Measurements from ENCODE around the gene STH.

STH gene

GRCh38 chr17:45974916-45975630 is 24.0 kb upstream of the STH start:
- Mint-ChIP-seq H3K9me3 (peaks cover 3% of the 10 kb centered on the region), H3K4me3 (no peak overlapping the region), H3K36me3 (no peaks in the 10 kb centered on the region), H3K27ac (no peak overlapping the region), H3K4me1 (no peaks in the 10 kb centered on the region)
- ATAC-seq: no peak
- DNase-seq (ENCODE audit: low spot score in 2 of 2): no peak

- Mint-ChIP-seq H3K27ac (no peak overlapping the region), H3K9me3 (peaks cover 3% of the 10 kb centered on the region), H3K36me3 (no peaks in the 10 kb centered on the region), H3K4me3 (no peak overlapping the region), H3K4me1 (no peaks in the 10 kb centered on the region)
- no peak for ATAC-seq
- no peak for DNase-seq (ENCODE audit: low spot score in 2 of 2)
Measured at GRCh38 chr17:45975640-45976295, 23.3 kb upstream of the STH start.

- no peak overlapping the region for H3K27ac Mint-ChIP-seq
- H3K36me3 Mint-ChIP-seq: no peaks in the 10 kb centered on the region
- ATAC-seq: no peak
- no peak for DNase-seq (ENCODE audit: low spot score in 2 of 2)
- H3K9me3 Mint-ChIP-seq: peaks cover 3% of the 10 kb centered on the region
- H3K4me1 Mint-ChIP-seq: no peaks in the 10 kb centered on the region
- H3K4me3 Mint-ChIP-seq: no peak overlapping the region
Measured at GRCh38 chr17:45976391-45976754, 22.7 kb upstream of the STH start.

- H3K27ac Mint-ChIP-seq: no peak overlapping the region
- H3K4me1 Mint-ChIP-seq: no peaks in the 10 kb centered on the region
- H3K36me3 Mint-ChIP-seq: no peaks in the 10 kb centered on the region
- H3K4me3 Mint-ChIP-seq: no peak overlapping the region
- DNase-seq (ENCODE audit: low spot score in 2 of 2): no peak
- peaks cover 3% of the 10 kb centered on the region for H3K9me3 Mint-ChIP-seq
- no peak for ATAC-seq
Measured at GRCh38 chr17:45976755-45977505, 22.1 kb upstream of the STH start.

- no peak overlapping the region for H3K27ac Mint-ChIP-seq
- H3K36me3 Mint-ChIP-seq: no peaks in the 10 kb centered on the region
- peaks cover under 1% of the 10 kb centered on the region for H3K9me3 Mint-ChIP-seq
- DNase-seq (ENCODE audit: low spot score in 2 of 2) (no peak), ATAC-seq (no peak)
- no peak overlapping the region for H3K4me3 Mint-ChIP-seq
- H3K4me1 Mint-ChIP-seq: no peaks in the 10 kb centered on the region
Measured at GRCh38 chr17:45977506-45977824, 21.6 kb upstream of the STH start.

GRCh38 chr17:45977976-45978626 is 20.9 kb upstream of the STH start:
- no peak for ATAC-seq

GRCh38 chr17:45979137-45979536 is 19.9 kb upstream of the STH start:
- no peaks in the 10 kb centered on the region for H3K4me1 Mint-ChIP-seq
- H3K36me3 Mint-ChIP-seq: no peaks in the 10 kb centered on the region
- no peaks in the 10 kb centered on the region for H3K9me3 Mint-ChIP-seq
- H3K27ac Mint-ChIP-seq: no peak overlapping the region
- no peak for DNase-seq (ENCODE audit: low spot score in 2 of 2)
- ATAC-seq: no peak
- no peak overlapping the region for H3K4me3 Mint-ChIP-seq

More at GRCh38 chr17:45977976-45978626, 20.9 kb upstream of the STH start:
- no peak overlapping the region for H3K4me3 Mint-ChIP-seq
- no peak overlapping the region for H3K27ac Mint-ChIP-seq
- H3K36me3 Mint-ChIP-seq: no peaks in the 10 kb centered on the region
- no peak for DNase-seq (ENCODE audit: low spot score in 2 of 2)
- H3K9me3 Mint-ChIP-seq: no peaks in the 10 kb centered on the region
- no peaks in the 10 kb centered on the region for H3K4me1 Mint-ChIP-seq

- ATAC-seq (no peak), DNase-seq (ENCODE audit: low spot score in 2 of 2) (no peak)
- no peaks in the 10 kb centered on the region for H3K9me3 Mint-ChIP-seq
- H3K4me1 Mint-ChIP-seq: no peaks in the 10 kb centered on the region
- H3K27ac Mint-ChIP-seq: no peak overlapping the region
- H3K36me3 Mint-ChIP-seq: no peaks in the 10 kb centered on the region
- H3K4me3 Mint-ChIP-seq: no peak overlapping the region
Measured at GRCh38 chr17:45980855-45981254, 18.2 kb upstream of the STH start.

- H3K27ac Mint-ChIP-seq: no peak overlapping the region
- ATAC-seq: no peak
- DNase-seq (ENCODE audit: low spot score in 2 of 2): no peak
- H3K4me3 Mint-ChIP-seq: no peak overlapping the region
- no peaks in the 10 kb centered on the region for H3K9me3 Mint-ChIP-seq
- H3K4me1 Mint-ChIP-seq: no peaks in the 10 kb centered on the region
- no peaks in the 10 kb centered on the region for H3K36me3 Mint-ChIP-seq
Measured at GRCh38 chr17:45981306-45981705, 17.7 kb upstream of the STH start.

- Mint-ChIP-seq H3K9me3 (no peaks in the 10 kb centered on the region), H3K4me3 (no peak overlapping the region), H3K4me1 (no peaks in the 10 kb centered on the region), H3K36me3 (no peaks in the 10 kb centered on the region), H3K27ac (no peak overlapping the region)
- no peak for ATAC-seq
- DNase-seq (ENCODE audit: low spot score in 2 of 2): no peak
Measured at GRCh38 chr17:45982791-45983613, 16.0 kb upstream of the STH start.

- Mint-ChIP-seq H3K27ac (no peak overlapping the region), H3K36me3 (no peaks in the 10 kb centered on the region), H3K4me1 (no peaks in the 10 kb centered on the region), H3K9me3 (no peaks in the 10 kb centered on the region), H3K4me3 (no peak overlapping the region)
- DNase-seq (ENCODE audit: low spot score in 2 of 2): no peak
- ATAC-seq: no peak
Measured at GRCh38 chr17:45983614-45984310, 15.3 kb upstream of the STH start.

- no peak for ATAC-seq
- no peak for DNase-seq (ENCODE audit: low spot score in 2 of 2)
- H3K4me3 Mint-ChIP-seq: no peak overlapping the region
- no peak overlapping the region for H3K27ac Mint-ChIP-seq
- no peaks in the 10 kb centered on the region for H3K36me3 Mint-ChIP-seq
- H3K4me1 Mint-ChIP-seq: no peaks in the 10 kb centered on the region
- no peaks in the 10 kb centered on the region for H3K9me3 Mint-ChIP-seq
Measured at GRCh38 chr17:45984368-45984767, 14.7 kb upstream of the STH start.

- Mint-ChIP-seq H3K9me3 (no peaks in the 10 kb centered on the region), H3K4me3 (no peak overlapping the region), H3K36me3 (no peaks in the 10 kb centered on the region), H3K4me1 (no peaks in the 10 kb centered on the region), H3K27ac (no peak overlapping the region)
- no peak for DNase-seq (ENCODE audit: low spot score in 2 of 2)
- no peak for ATAC-seq
Measured at GRCh38 chr17:45985447-45985846, 13.6 kb upstream of the STH start.

- Mint-ChIP-seq H3K4me3 (no peak overlapping the region), H3K9me3 (no peaks in the 10 kb centered on the region), H3K36me3 (no peaks in the 10 kb centered on the region), H3K27ac (no peak overlapping the region), H3K4me1 (no peaks in the 10 kb centered on the region)
- ATAC-seq (no peak), DNase-seq (ENCODE audit: low spot score in 2 of 2) (no peak)
Measured at GRCh38 chr17:45986056-45986455, 13.0 kb upstream of the STH start.
